HG02840 (cell line): ENCODE data around the gene SLIT1.

Experiments used
- ATAC-seq: cut with Tn5 transposase; IDR thresholded peaks from one replicate; pipeline ENCODE4 v1.9.1; 2021; ENCODE audit warnings: mild to moderate bottlenecking, moderate library complexity, moderate number of reproducible peaks; ENCODE audit not compliant: unreplicated experiment, low FRiP score

The SLIT1 gene

GRCh38 chr10:97144297-97144696 lies 41.5 kb downstream of the SLIT1 start:
- no peak for ATAC-seq

GRCh38 chr10:97142834-97143233 lies 42.9 kb downstream of the SLIT1 start:
- no peak for ATAC-seq

- no peak for ATAC-seq
These were observed 44.6 kb downstream of the SLIT1 start for GRCh38 chr10:97140902-97141745.

GRCh38 chr10:97140049-97140846 lies 45.5 kb downstream of the SLIT1 start:
- no peak for ATAC-seq

GRCh38 chr10:97139651-97140048 lies 46.1 kb downstream of the SLIT1 start:
- ATAC-seq = no peak

GRCh38 chr10:97138846-97139245 lies 46.9 kb downstream of the SLIT1 start:
- ATAC-seq = no peak

GRCh38 chr10:97138174-97138573 lies 47.6 kb downstream of the SLIT1 start:
- ATAC-seq = no peak

- ATAC-seq = no peak
These were observed 49.0 kb downstream of the SLIT1 start for GRCh38 chr10:97136756-97137155.

GRCh38 chr10:97135464-97135863 lies 50.3 kb downstream of the SLIT1 start:
- no peak for ATAC-seq

GRCh38 chr10:97134983-97135382 lies 50.8 kb downstream of the SLIT1 start:
- ATAC-seq = no peak

GRCh38 chr10:97134110-97134509 lies 51.6 kb downstream of the SLIT1 start:
- ATAC-seq = no peak

GRCh38 chr10:97132273-97132672 lies 53.5 kb downstream of the SLIT1 start:
- ATAC-seq = no peak

GRCh38 chr10:97131666-97132065 lies 54.1 kb downstream of the SLIT1 start:
- ATAC-seq = no peak

- no peak for ATAC-seq
These were observed 54.6 kb downstream of the SLIT1 start for GRCh38 chr10:97131181-97131628.

GRCh38 chr10:97129666-97130065 lies 56.1 kb downstream of the SLIT1 start:
- ATAC-seq = no peak

GRCh38 chr10:97128516-97129154 lies 57.1 kb downstream of the SLIT1 start:
- no peak for ATAC-seq

GRCh38 chr10:97128039-97128492 lies 57.7 kb downstream of the SLIT1 start:
- no peak for ATAC-seq

- no peak for ATAC-seq
These were observed 58.2 kb downstream of the SLIT1 start for GRCh38 chr10:97127509-97127908.

- no peak for ATAC-seq
These were observed 61.5 kb downstream of the SLIT1 start for GRCh38 chr10:97124211-97124610.

- no peak for ATAC-seq
These were observed 62.0 kb downstream of the SLIT1 start for GRCh38 chr10:97123765-97124164.

- ATAC-seq = no peak
These were observed 64.7 kb downstream of the SLIT1 start for GRCh38 chr10:97121041-97121440.
